Osteoblast (primary cell): Measurements from ENCODE around the gene REPS2. TPM values are rescaled to one million over a fixed set of nuclear protein-coding genes. Genes with fewer than 3 reads are reported as not detected.
"Not testable (repeated sequence)": the region's sequence is repeated elsewhere in the genome, so short reads cannot be mapped to it uniquely, and the experiment has no call there.

ENCODE experiments used
- DNase-seq: peaks from one replicate; pipeline ENCODE4 v3.0.0; 2011; ENCODE audit warnings: low spot score, mixed read lengths; ENCODE audit not compliant: insufficient read length; ENCODE audit errors: missing footprints
- H2AFZ ChIP-seq: 2 replicates; pipeline ENCODE4 v1.6.0; 2011; ENCODE audit warnings: mild to moderate bottlenecking, low read length
- H3K27ac ChIP-seq: 2 replicates; pipeline ENCODE4 v1.5.1; 2011; ENCODE audit warnings: mild to moderate bottlenecking, low read depth, low read length, moderate library complexity
- H3K27me3 ChIP-seq: 2 replicates; pipeline ENCODE4 v1.6.0; 2012; ENCODE audit warnings: mild to moderate bottlenecking, control low read depth, inconsistent platforms, low read length, moderate library complexity; ENCODE audit not compliant: insufficient read depth
- H3K36me3 ChIP-seq: 2 replicates; pipeline ENCODE4 v1.5.1; 2011; ENCODE audit warnings: mild to moderate bottlenecking, low read length, control low read depth, moderate library complexity; ENCODE audit not compliant: insufficient read depth
- H3K4me1 ChIP-seq: 2 replicates; pipeline ENCODE4 v1.5.1; 2011; ENCODE audit warnings: mild to moderate bottlenecking, low read length, control low read depth, moderate library complexity; ENCODE audit not compliant: insufficient read depth
- H3K4me2 ChIP-seq: 2 replicates; pipeline ENCODE4 v1.6.0; 2011; ENCODE audit warnings: mild to moderate bottlenecking, low read length; ENCODE audit not compliant: insufficient read depth
- H3K4me3 ChIP-seq: fragments of 200-600 bp; sonication (generic); 3 replicates; pipeline ENCODE4 v1.5.1; 2012; ENCODE audit warnings: mild to moderate bottlenecking, low read length, inconsistent platforms; ENCODE audit not compliant: insufficient read depth
- H3K79me2 ChIP-seq: 2 replicates; pipeline ENCODE4 v1.6.0; 2012; ENCODE audit warnings: mild to moderate bottlenecking, low read length, control low read depth, inconsistent platforms; ENCODE audit not compliant: insufficient read depth
- H3K9me3 ChIP-seq: 2 replicates; pipeline ENCODE4 v1.5.1; 2011; ENCODE audit warnings: low read depth, low read length, control low read depth
- H4K20me1 ChIP-seq: 2 replicates; pipeline ENCODE4 v1.6.0; 2012; ENCODE audit warnings: mild to moderate bottlenecking, low read length, control low read depth; ENCODE audit not compliant: insufficient read depth
- CTCF ChIP-seq: IDR thresholded peaks from 2 replicates; pipeline ENCODE4 v1.5.1; 2011; ENCODE audit warnings: mild to moderate bottlenecking, low read depth, low read length, moderate library complexity; ENCODE audit errors: extremely low read depth
- total RNA-seq: library from RNA; depleted of rRNA; stranded (reverse); fragments of >200 nt; gene quantifications from 2 replicates; pipeline ENCODE4 v1.2.3, GENCODE V29; 2012

The REPS2 gene
- total RNA-seq, 1 donor: 0.72 TPM

- no peak for TF ChIP-seq CTCF
- no peaks in the 10 kb centered on the region for H3K79me2 ChIP-seq
These were observed 4.0 kb downstream of the REPS2 start for GRCh38 chrX:16950423-16950822.

GRCh38 chrX:16953606-16954211, 7.3 kb downstream of the REPS2 start:
- Histone ChIP-seq H3K9me3 (no peaks in the 10 kb centered on the region), H3K27ac (no peak overlapping the region), H4K20me1 (no peaks in the 10 kb centered on the region), H3K4me3 (no peak overlapping the region), H2AFZ (no peak overlapping the region), H3K4me1 (no peaks in the 10 kb centered on the region), H3K4me2 (no peak overlapping the region), H3K36me3 (no peaks in the 10 kb centered on the region), H3K79me2 (no peaks in the 10 kb centered on the region), H3K27me3 (peaks cover 5% of the 10 kb centered on the region)
- no peak for DNase-seq
- TF ChIP-seq CTCF: no peak

More at GRCh38 chrX:16950423-16950822, 4.0 kb downstream of the REPS2 start:
- DNase-seq: no peak
- Histone ChIP-seq H3K36me3 (no peaks in the 10 kb centered on the region), H4K20me1 (no peaks in the 10 kb centered on the region), H2AFZ (no peak overlapping the region), H3K27me3 (peaks cover 21% of the 10 kb centered on the region), H3K27ac (no peak overlapping the region), H3K9me3 (no peaks in the 10 kb centered on the region), H3K4me1 (no peaks in the 10 kb centered on the region), H3K4me2 (no peak overlapping the region), H3K4me3 (no peak overlapping the region)

GRCh38 chrX:16957751-16958150, 11.3 kb downstream of the REPS2 start:
- TF ChIP-seq CTCF: no peak
- H3K27me3 ChIP-seq: peaks cover 12% of the 10 kb centered on the region
- DNase-seq: no peak

GRCh38 chrX:16958356-16958755, 11.9 kb downstream of the REPS2 start:
- no peaks in the 10 kb centered on the region for H3K9me3 ChIP-seq
- no peaks in the 10 kb centered on the region for H3K36me3 ChIP-seq
- no peaks in the 10 kb centered on the region for H3K79me2 ChIP-seq
- H2AFZ ChIP-seq: no peak overlapping the region
- no peaks in the 10 kb centered on the region for H3K4me1 ChIP-seq
- H3K4me3 ChIP-seq: no peak overlapping the region
- TF ChIP-seq CTCF: no peak
- DNase-seq: no peak
- no peak overlapping the region for H3K27ac ChIP-seq
- no peak overlapping the region for H3K4me2 ChIP-seq
- peaks cover 12% of the 10 kb centered on the region for H3K27me3 ChIP-seq
- no peaks in the 10 kb centered on the region for H4K20me1 ChIP-seq

More at GRCh38 chrX:16957751-16958150, 11.3 kb downstream of the REPS2 start:
- Histone ChIP-seq H3K79me2 (no peaks in the 10 kb centered on the region), H3K36me3 (no peaks in the 10 kb centered on the region), H4K20me1 (no peaks in the 10 kb centered on the region), H2AFZ (no peak overlapping the region), H3K4me1 (no peaks in the 10 kb centered on the region), H3K4me3 (no peak overlapping the region), H3K27ac (no peak overlapping the region), H3K4me2 (no peak overlapping the region), H3K9me3 (no peaks in the 10 kb centered on the region)

- not testable (repeated sequence) for H3K4me2 ChIP-seq, H3K9me3 ChIP-seq, H3K4me3 ChIP-seq, H4K20me1 ChIP-seq, H3K4me1 ChIP-seq, H3K27ac ChIP-seq, H2AFZ ChIP-seq, H3K79me2 ChIP-seq, H3K36me3 ChIP-seq, DNase-seq
- peaks cover 12% of the 10 kb centered on the region for H3K27me3 ChIP-seq
These were observed 16.2 kb downstream of the REPS2 start for GRCh38 chrX:16962661-16963060.
